Mononuclear cell (primary cell): ENCODE results near the gene THSD4. TPM values are rescaled to one million over a fixed set of nuclear protein-coding genes. Genes with fewer than 3 reads are reported as not detected.
"Not testable (repeated sequence)": the region's sequence is repeated elsewhere in the genome, so short reads cannot be mapped to it uniquely, and the experiment has no call there.

Source experiments
- H3K27me3 ChIP-seq: 2 replicates; pipeline ENCODE4 v1.6.0; 2011; ENCODE audit warnings: low read length, control low read depth; ENCODE audit not compliant: insufficient read depth
- H3K4me1 ChIP-seq: 2 replicates; pipeline ENCODE4 v1.5.1; 2011; ENCODE audit warnings: mild to moderate bottlenecking, low read length, control low read depth; ENCODE audit not compliant: insufficient read depth
- H3K4me3 ChIP-seq: 2 replicates; pipeline ENCODE4 v1.5.1; 2011; ENCODE audit warnings: mild to moderate bottlenecking, low read length, moderate library complexity
- H3K9me3 ChIP-seq: 2 replicates; pipeline ENCODE4 v1.5.1; 2011; ENCODE audit warnings: low read depth, mild to moderate bottlenecking, control low read depth, low read length
- total RNA-seq: library from RNA; depleted of rRNA; stranded (reverse); fragments of >200 nt; gene quantifications from one replicate; pipeline ENCODE4 v1.2.3, GENCODE V29; 2012

The THSD4 gene
- total RNA-seq, 1 donor = 0.10 TPM

DNA sequence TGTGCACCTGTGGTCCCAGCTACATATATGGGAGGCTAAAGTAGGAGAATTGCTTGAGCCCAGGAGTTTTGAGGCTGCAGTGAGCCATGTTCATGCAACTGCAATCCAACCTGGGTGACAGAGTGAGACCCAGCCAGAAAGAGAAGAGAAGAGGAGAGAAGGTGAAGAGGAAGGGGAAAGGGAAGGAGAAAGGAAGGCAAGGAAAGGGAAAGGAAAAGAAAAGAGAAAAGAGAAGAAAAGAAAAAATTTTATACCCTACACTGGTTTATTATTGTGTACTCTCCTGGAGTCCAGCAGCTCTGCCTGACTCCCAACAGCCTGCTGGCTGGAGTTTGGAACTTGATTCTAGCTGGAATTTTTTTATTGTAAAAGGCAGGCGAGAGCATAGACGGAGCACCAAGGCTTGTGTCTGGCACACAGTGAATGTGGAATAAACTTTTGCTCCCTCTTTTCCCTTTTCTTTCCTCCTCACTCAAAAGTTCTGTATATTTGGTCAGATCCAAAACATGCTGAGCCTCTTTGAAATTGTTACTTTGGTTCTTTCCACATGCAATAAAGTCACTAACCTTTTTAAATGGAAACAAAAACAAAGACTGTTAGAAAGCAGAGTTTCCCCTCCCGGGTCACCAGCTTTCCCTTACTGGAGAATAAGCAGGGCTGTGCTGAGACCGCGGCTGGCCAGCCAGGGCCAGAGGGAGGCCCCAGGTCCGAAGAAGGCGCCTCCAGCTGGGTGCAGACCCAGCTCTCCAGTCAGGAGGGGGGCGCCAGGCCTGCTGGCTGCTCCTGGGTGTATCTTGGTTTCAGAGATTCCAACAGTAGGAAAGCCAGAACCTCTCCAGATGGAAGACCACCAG lies 9.9 kb downstream of the THSD4 start:
- Histone ChIP-seq H3K4me3 (no peak overlapping the region), H3K9me3 (no peaks in the 10 kb centered on the region), H3K27me3 (no peaks in the 10 kb centered on the region), H3K4me1 (no peaks in the 10 kb centered on the region)

DNA sequence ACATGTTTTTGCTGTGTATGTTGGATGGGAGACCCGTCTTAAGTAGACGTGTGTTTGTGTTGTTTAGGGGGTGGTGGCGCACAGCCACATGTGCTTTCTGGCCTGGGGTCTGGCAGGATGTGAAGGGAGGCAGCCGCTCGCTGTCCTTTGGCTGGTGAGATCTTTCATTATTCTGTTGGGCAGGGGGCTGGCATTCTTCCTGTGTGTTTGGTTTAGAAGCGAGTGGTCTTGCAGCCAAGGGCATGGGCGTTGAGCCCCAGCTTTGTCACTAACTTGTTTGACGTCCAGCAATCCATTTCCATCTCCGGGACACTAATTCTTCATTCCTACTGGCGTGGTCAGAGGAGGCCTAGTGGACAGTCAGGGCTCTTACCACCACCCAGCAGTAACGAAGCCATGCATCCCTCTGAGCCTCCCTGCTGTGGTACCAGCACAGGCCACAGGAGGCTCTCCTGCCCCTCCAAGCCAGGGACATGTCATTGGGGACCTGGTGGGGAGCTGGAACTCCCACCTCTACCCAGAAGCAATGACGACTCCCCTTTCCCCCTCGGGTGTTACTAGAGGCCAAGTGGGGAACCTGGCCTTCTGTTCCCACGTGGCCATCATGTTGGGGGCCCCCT lies 10.7 kb downstream of the THSD4 start:
- H3K9me3 ChIP-seq = no peaks in the 10 kb centered on the region
- H3K27me3 ChIP-seq = no peaks in the 10 kb centered on the region
- no peak overlapping the region for H3K4me3 ChIP-seq
- H3K4me1 ChIP-seq = no peaks in the 10 kb centered on the region

DNA sequence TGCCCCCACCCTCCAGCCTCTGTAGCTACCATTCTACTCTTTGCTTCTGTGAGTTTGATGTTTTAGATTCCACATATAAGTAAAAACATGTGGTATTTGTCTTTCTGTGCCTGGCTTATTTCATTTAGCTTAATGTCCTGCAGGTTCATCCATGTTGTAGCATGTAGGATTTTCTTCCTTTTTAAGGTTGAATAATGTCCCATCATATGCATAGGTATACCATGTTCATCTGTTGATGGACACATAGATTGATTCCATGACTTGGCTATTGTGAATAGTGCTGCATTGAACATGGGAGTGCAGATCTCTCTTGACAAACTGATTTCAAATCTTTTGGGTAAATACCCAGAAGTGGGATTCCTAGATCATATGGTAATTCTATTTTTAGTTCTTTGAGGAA lies 11.8 kb downstream of the THSD4 start:
- no peaks in the 10 kb centered on the region for H3K27me3 ChIP-seq
- H3K4me1 ChIP-seq = no peaks in the 10 kb centered on the region
- no peak overlapping the region for H3K4me3 ChIP-seq
- no peaks in the 10 kb centered on the region for H3K9me3 ChIP-seq

DNA sequence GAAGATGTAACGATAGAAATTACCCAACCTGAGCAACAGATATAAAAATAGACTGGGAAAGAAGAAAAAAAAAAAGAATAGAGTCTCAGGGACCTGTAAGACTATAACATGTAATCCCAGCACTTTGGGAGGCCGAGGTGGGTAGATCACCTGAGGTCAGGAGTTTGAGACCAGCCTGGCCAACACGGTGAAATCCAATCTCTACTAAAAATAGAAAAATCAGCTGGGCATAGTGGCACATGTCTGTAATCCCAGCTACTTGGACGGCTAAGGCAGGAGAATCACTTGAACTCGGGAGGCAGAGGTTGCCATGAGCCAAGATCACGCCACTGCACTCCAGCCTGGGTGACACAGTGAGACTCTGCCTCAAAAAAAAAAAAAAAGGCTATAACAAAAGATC lies 12.9 kb downstream of the THSD4 start:
- H3K4me1 ChIP-seq, H3K27me3 ChIP-seq, H3K9me3 ChIP-seq: not testable (repeated sequence)

DNA sequence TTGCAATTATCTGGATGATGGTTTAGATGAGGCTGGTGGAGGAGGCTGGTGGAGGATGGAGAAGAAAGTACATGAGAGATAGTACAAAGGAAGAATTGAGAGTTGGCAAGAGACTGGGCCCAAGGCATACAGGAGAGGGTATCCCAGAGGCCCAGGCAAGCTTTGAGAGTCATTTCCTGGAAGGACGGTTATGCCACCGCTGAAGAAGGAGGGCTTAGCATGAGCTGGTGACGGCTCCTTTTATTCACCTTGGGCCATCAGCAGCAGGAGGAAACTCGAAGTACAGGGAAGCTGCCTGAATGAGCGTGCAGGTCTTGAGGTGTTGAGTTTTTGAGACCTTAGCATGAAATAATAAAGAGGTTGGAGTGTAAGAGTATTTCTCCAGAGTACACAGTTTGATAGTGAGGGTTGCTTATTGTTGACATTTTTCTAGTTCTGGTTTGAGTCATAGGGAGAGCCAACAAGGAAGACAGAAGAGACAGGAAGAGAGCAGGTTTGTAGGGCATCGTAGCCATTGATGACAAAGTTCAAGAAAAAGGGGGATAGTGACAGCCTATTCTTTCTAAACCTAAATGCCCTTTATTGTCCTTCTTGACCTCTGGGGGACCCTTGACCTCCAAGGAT lies 13.8 kb downstream of the THSD4 start:
- H3K27me3 ChIP-seq = no peaks in the 10 kb centered on the region
- H3K4me1 ChIP-seq = no peaks in the 10 kb centered on the region
- H3K4me3 ChIP-seq = no peak overlapping the region
- no peaks in the 10 kb centered on the region for H3K9me3 ChIP-seq

More for the DNA sequence above, 12.9 kb downstream of the THSD4 start:
- H3K4me3 ChIP-seq = not testable (repeated sequence)

DNA sequence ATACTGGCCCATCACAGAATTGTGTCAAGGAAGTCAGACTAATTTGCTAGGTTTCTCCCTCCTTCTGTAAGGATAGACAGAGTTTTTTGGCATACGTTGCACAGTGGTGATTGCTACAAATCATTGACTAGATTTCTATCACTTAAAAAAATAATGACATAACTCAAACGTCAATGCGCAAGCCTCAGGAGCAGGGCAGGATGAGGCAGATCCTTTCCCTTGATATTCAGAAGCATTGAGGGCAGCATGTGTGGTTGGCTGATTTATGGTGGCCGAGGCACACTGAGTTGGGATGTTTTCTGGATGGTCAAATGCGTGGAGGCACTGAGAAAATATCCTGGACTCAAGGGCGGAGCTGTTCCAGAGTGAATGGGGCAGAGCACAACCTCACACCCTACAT lies 14.4 kb downstream of the THSD4 start:
- Histone ChIP-seq H3K9me3 (no peaks in the 10 kb centered on the region), H3K4me3 (no peak overlapping the region), H3K4me1 (no peaks in the 10 kb centered on the region), H3K27me3 (no peaks in the 10 kb centered on the region)

DNA sequence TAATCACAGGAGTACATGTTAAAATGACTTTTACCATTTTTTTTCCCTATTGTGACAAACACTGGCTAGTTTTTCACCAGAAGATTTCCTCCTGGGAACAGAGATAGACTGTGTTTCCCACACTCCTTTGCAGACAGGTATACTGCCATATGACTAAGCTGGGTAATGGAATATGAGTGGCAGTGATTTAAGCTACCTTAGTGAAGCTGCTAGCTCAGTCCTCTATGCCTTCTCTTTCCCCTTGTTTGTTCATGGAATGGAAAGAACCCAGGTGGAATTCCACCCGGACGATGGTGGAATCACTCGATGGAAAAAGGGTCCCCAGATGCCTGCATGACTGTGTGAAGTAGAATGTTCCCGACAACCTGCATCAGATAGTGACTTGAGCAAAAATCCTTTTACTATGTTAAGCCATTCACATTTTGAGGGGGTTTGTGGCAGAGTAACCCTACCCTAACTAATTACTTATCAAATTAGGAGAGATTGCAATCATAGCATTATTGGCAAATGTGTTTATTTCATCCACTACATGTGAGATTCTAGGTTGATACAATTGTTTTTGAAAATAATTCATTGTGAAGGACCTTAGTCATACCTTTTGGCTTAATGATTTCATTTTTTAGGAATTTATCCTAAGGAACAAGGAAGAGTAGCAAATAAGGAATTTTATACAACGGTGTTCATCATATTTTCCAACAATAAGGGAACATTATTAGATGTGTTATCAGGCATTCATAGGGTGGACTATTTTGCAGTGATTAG lies 16.5 kb downstream of the THSD4 start:
- no peaks in the 10 kb centered on the region for H3K27me3 ChIP-seq

DNA sequence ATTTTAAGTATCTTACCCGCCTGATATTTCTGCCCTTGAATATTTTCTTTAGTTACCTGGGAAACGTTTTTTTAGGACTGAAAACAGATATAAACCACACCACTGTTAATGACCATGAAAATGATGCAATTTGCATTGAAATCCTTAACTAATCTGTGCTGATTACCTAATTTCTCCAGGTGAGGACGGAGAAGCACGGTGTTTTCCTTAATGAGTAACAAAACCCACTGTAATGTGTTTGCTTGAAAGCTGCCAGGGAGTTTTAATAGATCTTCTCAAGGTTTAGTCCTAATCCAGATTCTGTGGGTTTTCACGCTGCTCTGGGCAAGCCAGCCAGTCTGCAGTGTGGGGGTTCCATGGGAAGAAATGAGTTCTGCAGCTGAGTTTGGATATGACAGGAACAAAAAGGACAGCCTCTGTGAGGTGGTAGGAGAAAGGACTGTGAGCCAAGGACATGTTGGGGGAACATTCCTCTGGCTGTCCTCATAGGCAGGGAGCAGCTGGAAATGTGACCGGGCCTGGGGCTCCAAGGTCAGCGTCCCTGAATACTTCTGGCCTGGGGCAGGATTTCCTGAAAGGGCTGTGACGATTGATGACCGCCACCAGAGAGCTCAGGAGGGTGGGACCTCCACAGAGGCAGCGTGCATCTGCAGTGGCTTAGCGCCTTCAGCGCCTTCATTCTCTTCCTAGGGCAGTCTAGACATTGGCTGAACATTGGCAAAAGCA lies 18.6 kb downstream of the THSD4 start:
- no peaks in the 10 kb centered on the region for H3K27me3 ChIP-seq
- no peaks in the 10 kb centered on the region for H3K4me1 ChIP-seq
- H3K9me3 ChIP-seq = no peaks in the 10 kb centered on the region
- no peak overlapping the region for H3K4me3 ChIP-seq

More for the DNA sequence above, 16.5 kb downstream of the THSD4 start:
- no peaks in the 10 kb centered on the region for H3K9me3 ChIP-seq
- no peaks in the 10 kb centered on the region for H3K4me1 ChIP-seq
- H3K4me3 ChIP-seq = no peak overlapping the region

DNA sequence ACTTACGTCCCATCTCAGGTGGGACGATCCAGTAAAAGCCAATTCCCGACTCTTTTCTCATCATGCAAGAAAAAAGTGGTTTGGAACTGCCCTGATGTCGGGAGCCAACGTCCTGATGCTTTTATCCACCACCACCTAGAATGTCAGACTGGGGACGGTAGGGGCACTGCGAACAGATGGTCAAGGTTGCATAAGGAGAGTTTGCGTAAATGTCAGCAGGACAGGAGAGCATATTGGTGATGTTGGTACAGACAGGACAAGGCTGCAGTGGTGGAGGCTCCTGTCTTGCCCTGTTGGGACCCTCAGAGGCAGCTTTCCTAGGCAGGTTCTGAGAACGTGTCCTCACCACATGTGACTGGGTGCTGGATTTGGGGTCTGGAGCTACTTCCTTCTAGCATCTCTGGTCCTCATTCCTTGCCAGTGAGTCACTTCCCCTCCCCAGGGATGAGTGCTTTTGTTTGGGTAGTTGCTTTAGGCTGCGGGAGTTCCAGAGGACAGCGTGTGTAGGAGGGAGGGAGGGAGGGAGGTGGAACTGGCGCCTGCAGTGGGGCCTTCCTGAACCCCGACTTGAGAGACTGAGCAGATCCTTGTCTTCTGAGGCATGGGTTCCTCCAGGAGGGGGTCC lies 21.0 kb downstream of the THSD4 start:
- Histone ChIP-seq H3K27me3 (no peaks in the 10 kb centered on the region), H3K4me1 (no peaks in the 10 kb centered on the region), H3K4me3 (no peak overlapping the region), H3K9me3 (no peaks in the 10 kb centered on the region)

DNA sequence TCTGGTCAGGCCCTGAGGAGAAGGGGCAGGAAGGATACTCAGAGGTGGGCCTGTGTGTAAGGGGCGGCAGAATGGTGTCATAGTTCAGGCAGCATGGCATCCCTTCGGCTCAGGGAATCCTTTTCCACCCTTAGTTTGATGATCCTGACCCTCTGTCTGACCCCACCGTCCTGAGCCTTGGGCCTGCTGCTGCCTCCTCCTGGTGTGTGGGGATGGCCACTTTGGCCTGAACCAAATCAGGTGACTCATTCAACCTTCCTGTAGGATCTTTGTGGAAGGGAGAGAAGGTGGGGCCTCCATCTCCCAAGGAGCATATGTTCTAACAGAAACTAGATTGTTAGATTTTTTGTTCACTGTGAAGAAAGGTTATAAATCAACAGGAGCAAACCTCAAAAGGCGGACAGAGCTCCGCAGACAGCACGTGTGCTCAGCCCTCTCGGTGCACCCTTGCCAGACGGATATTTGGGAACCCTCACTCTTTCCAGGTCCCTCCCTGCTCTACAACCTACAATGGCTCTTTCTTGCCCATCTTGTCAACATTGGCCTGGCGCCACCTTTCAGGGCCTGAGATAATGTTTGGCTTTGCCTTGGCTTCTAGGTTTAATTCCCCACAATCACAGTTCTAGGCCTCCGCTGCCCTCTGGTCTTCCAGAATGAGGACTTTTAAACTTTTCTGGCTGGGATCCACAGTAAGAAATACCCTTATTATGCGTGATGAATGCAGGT lies 21.7 kb downstream of the THSD4 start:
- no peaks in the 10 kb centered on the region for H3K9me3 ChIP-seq
- no peaks in the 10 kb centered on the region for H3K4me1 ChIP-seq
- H3K27me3 ChIP-seq = no peaks in the 10 kb centered on the region
- H3K4me3 ChIP-seq = no peak overlapping the region

DNA sequence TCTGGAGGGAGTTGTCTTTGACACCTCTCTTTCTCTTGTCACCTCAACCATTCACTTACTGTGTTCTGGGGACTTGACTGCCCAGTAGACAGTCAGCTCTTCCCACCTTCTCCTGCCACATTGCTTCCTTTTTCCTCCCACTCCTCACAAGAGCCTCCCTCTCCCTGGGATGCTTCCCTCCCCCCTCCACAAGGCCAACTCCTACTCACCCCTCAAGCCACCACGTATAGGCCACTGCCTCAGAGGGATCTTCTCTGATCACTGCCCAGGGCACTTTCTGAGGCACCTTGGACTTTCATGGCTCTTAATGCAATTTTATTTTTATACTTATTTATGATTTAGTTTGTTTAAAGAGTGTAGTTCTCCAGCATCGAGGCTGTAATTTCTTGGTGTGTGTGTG lies 23.2 kb downstream of the THSD4 start:
- no peaks in the 10 kb centered on the region for H3K9me3 ChIP-seq
- H3K4me1 ChIP-seq = no peaks in the 10 kb centered on the region
- no peak overlapping the region for H3K4me3 ChIP-seq
- no peaks in the 10 kb centered on the region for H3K27me3 ChIP-seq

DNA sequence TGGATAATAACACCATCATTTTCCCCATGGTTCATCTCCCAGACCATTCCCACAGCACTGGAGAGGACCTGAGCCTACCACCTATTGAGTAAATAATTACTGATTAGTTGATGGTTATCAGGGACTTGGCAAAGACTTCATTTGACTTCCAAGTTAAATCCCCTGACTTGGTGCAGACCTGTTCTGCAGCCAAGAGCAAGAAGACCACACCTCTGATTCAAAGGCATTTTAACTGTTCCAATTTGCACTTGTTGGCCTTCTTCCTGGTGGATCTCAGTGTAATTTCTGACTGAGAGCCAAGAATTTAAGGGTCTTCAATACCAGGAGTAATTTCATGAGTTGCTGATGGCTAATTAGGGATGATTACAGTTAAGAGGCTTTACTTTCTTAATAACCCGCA lies 24.0 kb downstream of the THSD4 start:
- Histone ChIP-seq H3K27me3 (no peaks in the 10 kb centered on the region), H3K4me1 (no peaks in the 10 kb centered on the region), H3K4me3 (no peak overlapping the region), H3K9me3 (no peaks in the 10 kb centered on the region)

DNA sequence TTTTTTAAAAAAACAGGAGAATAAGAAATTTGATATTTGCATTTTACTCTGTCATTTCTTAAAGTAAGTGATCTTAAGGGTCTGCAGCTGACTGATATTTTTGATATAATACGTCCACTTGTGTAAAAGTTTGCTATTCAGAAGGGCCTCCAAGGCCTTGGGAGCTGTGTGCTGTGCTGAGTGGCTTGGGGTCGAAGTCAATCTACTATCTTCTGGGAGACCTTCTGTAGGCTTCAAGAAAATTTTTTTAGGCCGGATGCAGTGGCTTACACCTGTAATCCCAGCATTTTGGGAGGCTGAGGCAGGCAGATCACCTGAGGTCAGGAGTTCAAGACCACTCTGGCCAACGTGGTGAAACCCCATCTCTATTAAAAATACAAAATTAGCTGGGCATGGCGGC lies 26.3 kb downstream of the THSD4 start:
- Histone ChIP-seq H3K4me1 (no peaks in the 10 kb centered on the region), H3K9me3 (no peaks in the 10 kb centered on the region), H3K27me3 (no peaks in the 10 kb centered on the region), H3K4me3 (no peak overlapping the region)

DNA sequence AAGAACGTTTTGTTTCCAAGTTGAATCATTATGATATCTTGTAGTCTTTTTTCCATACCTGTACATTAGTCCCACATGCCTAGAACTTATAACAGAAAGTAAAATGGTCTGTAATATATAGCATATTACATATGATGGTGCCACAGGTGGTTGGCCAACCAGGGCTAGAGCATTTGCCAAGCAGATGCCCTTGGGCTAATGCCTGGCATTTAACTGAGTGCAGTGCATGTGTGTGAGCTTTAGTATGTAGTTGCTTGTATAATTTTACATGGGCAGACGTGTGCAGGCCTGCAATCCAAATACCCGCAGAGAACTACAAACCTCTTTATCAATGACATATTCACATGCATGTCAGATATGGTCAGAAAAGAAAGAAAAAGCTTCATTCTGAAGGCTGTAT lies 27.5 kb downstream of the THSD4 start:
- Histone ChIP-seq H3K4me1 (no peaks in the 10 kb centered on the region), H3K9me3 (no peaks in the 10 kb centered on the region), H3K27me3 (no peaks in the 10 kb centered on the region), H3K4me3 (no peak overlapping the region)
